ENCODE data around the gene CDH4. TPM values are rescaled to one million over a fixed set of nuclear protein-coding genes. Genes with fewer than 3 reads are reported as not detected.

CDH4 gene
- total and polyA plus RNA-seq, 2 donors (not counting 3 experiments of a cell fraction or from before 2014, with no cell fraction given) = 0.17 to 0.51 TPM

- Histone ChIP-seq H2AFZ (ENCODE audit: low read depth, low read length) (no peak overlapping the region), H4K20me1 (replicated peaks; ENCODE audit: control insufficient read depth, extremely low read depth, insufficient read depth, low read length) (no peaks in the 10 kb centered on the region), H3K9ac (replicated peaks; ENCODE audit: extremely low read depth, insufficient read depth, low read length) (no peak overlapping the region), H3K27me3 (ENCODE audit: control insufficient read depth in 2 of 2, insufficient read depth in 2 of 2, low read length in 2 of 2) (no peaks in the 10 kb centered on the region), H3K36me3 (ENCODE audit: control insufficient read depth in 2 of 2, extremely low read depth in 1 of 2, insufficient read depth in 2 of 2, low read length in 2 of 2) (no peaks in the 10 kb centered on the region), H3K4me1 (ENCODE audit: control insufficient read depth, extremely low read depth, insufficient read depth, low read length) (no peaks in the 10 kb centered on the region), H3K4me2 (ENCODE audit: insufficient read depth, low read length) (no peak overlapping the region), H3K79me2 (ENCODE audit: control insufficient read depth, insufficient read depth, low read length) (no peaks in the 10 kb centered on the region), H3K4me3 (replicated peaks in 1 of 3; ENCODE audit: insufficient read depth in 1 of 3, low read depth in 1 of 3, low read length in 3 of 3) (no peak overlapping the region), H3K27ac (ENCODE audit: insufficient read depth, low read depth, low read length) (no peak overlapping the region), H3K9me1 (replicated peaks; ENCODE audit: control insufficient read depth, extremely low read depth, insufficient read depth, low read length) (no peaks in the 10 kb centered on the region), H3K9me3 (replicated peaks; ENCODE audit: control insufficient read depth, insufficient read depth, low read length) (peaks cover 2% of the 10 kb centered on the region)
- no TSS peak for BruUV-seq (replicated peaks)
- intact Hi-C loops (cut with micrococcal nuclease) = no loop called here
- POLR2A ChIA-PET = no interaction called here
- CTCF ChIA-PET = no interaction called here
- dilution Hi-C loops (cut with MboI; ENCODE audit: extremely low pct_ligation_motif_present, low sequenced_read_pairs) = no loop called here
- no peak for FAIRE-seq
- DNase-seq (ENCODE audit: low read depth, low spot score) = no peak
- no peak for TF ChIP-seq EZH2 (IDR thresholded peaks at IDR 0.05; ENCODE audit: borderline replicate concordance, low read depth, low read length, severe bottlenecking)
- no peak for TF ChIP-seq CTCF (IDR thresholded peaks at IDR 0.05; ENCODE audit: extremely low read depth in 1 of 2, insufficient read depth in 1 of 2, low read depth in 1 of 2, low read length in 2 of 2)
- no peak for TF ChIP-seq MYC (IDR thresholded peaks at IDR 0.05; ENCODE audit: low read depth, low read length)
- TF ChIP-seq GATA2 (IDR thresholded peaks at IDR 0.05; ENCODE audit: insufficient read depth, insufficient read length, low read depth, low read length) = no peak
- TF ChIP-seq JUN (IDR thresholded peaks at IDR 0.05; ENCODE audit: borderline replicate concordance, insufficient read depth, insufficient read length, low read depth) = no peak
Measured at GRCh38 chr20:61268024-61268423, 16.0 kb downstream of the CDH4 start.

All from endothelial cell of umbilical vein (primary cell).